OCI-LY1 (cell line): ENCODE results near the gene ASF1A.

Source experiments
- H2AFZ ChIP-seq: fragments of 200-600 bp; sonication (generic), shearing (Covaris generic); 2 replicates; pipeline ENCODE4 v1.6.0; 2014; ENCODE audit warnings: antibody characterized with exemption, mild to moderate bottlenecking, low read length
- H3F3A ChIP-seq: fragments of 200-600 bp; sonication (generic), shearing (Covaris generic); 2 replicates; pipeline ENCODE4 v1.6.0; 2014; ENCODE audit warnings: mild to moderate bottlenecking, antibody characterized with exemption, low read length, moderate library complexity; ENCODE audit not compliant: insufficient read depth
- H3K27ac ChIP-seq: fragments of 200-600 bp; sonication (generic); 2 replicates; pipeline ENCODE4 v1.5.1; 2014; ENCODE audit warnings: low read length, mixed run types, mild to moderate bottlenecking, low read depth; ENCODE audit not compliant: poor library complexity, severe bottlenecking
- H3K27me3 ChIP-seq: fragments of 200-600 bp; sonication (generic); 2 replicates; pipeline ENCODE4 v1.6.0; 2014; ENCODE audit warnings: antibody characterized with exemption, mild to moderate bottlenecking, low read length, moderate library complexity; ENCODE audit not compliant: insufficient read depth
- H3K36me3 ChIP-seq: fragments of 200-600 bp; sonication (generic); 2 replicates; pipeline ENCODE4 v1.6.1; 2014; ENCODE audit warnings: mild to moderate bottlenecking, antibody characterized with exemption, low read length, moderate library complexity, mixed read lengths; ENCODE audit not compliant: insufficient read depth
- H3K4me1 ChIP-seq: fragments of 200-600 bp; sonication (generic); 2 replicates; pipeline ENCODE4 v1.5.1; 2014; ENCODE audit warnings: mild to moderate bottlenecking, low read length, moderate library complexity; ENCODE audit not compliant: insufficient read depth, severe bottlenecking
- H3K4me2 ChIP-seq: fragments of 200-600 bp; sonication (generic), shearing (Covaris generic); 2 replicates; pipeline ENCODE4 v1.6.1; 2014; ENCODE audit warnings: low read length
- H3K4me3 ChIP-seq: fragments of 200-600 bp; sonication (generic); 2 replicates; pipeline ENCODE4 v1.5.1; 2014; ENCODE audit warnings: low read length, low read depth, mild to moderate bottlenecking, mixed read lengths; ENCODE audit not compliant: poor library complexity, severe bottlenecking
- H3K79me2 ChIP-seq: fragments of 200-600 bp; shearing (Covaris generic); 2 replicates; pipeline ENCODE4 v1.6.1; 2016; ENCODE audit warnings: mixed run types, low read length, mixed read lengths; ENCODE audit not compliant: insufficient read depth
- H3K9ac ChIP-seq: fragments of 200-600 bp; sonication (generic), shearing (Covaris generic); 2 replicates; pipeline ENCODE4 v1.6.1; 2014; ENCODE audit warnings: mild to moderate bottlenecking, low read length, mixed read lengths
- H3K9me2 ChIP-seq: fragments of 200-600 bp; sonication (generic), shearing (Covaris generic); 2 replicates; pipeline ENCODE4 v1.6.1; 2014; ENCODE audit warnings: low read depth, mild to moderate bottlenecking, low read length, mixed read lengths
- H3K9me3 ChIP-seq: fragments of 200-600 bp; shearing (Covaris generic); 2 replicates; pipeline ENCODE4 v1.6.1; 2014; ENCODE audit warnings: low read length, mixed read lengths
- H4K20me1 ChIP-seq: fragments of 200-600 bp; sonication (generic), shearing (Covaris generic); 2 replicates; pipeline ENCODE4 v1.6.0; 2016; ENCODE audit warnings: mild to moderate bottlenecking, low read length; ENCODE audit not compliant: insufficient read depth
- EZH2 ChIP-seq: fragments of 200-600 bp; sonication (generic), shearing (Covaris generic); IDR thresholded peaks from 2 replicates; pipeline ENCODE4 v1.8.0; 2017; ENCODE audit warnings: borderline replicate concordance, mixed run types, mild to moderate bottlenecking, antibody characterized with exemption, low read length, moderate library complexity, mixed read lengths
- TF ChIP-seq, protein P1 (sequence below): fragments of 200-600 bp; sonication (generic), shearing (Covaris generic); IDR thresholded peaks from 2 replicates; pipeline ENCODE4 v1.5.1; 2017; ENCODE audit warnings: mild to moderate bottlenecking, antibody characterized with exemption, low read length, moderate library complexity, mixed read lengths

Gene ASF1A

GRCh38 chr6:118939683-118940082, 45.7 kb downstream of the ASF1A start:
- Histone ChIP-seq H2AFZ (no peak overlapping the region), H3F3A (no peaks in the 10 kb centered on the region), H3K9ac (no peak overlapping the region), H3K27ac (no peak overlapping the region), H3K4me2 (no peak overlapping the region), H3K79me2 (no peaks in the 10 kb centered on the region), H3K9me3 (no peaks in the 10 kb centered on the region), H4K20me1 (no peaks in the 10 kb centered on the region), H3K36me3 (no peaks in the 10 kb centered on the region), H3K9me2 (no peaks in the 10 kb centered on the region), H3K4me3 (no peak overlapping the region), H3K4me1 (peaks cover 10% of the 10 kb centered on the region), H3K27me3 (no peaks in the 10 kb centered on the region)
- TF ChIP-seq, protein P1, sequence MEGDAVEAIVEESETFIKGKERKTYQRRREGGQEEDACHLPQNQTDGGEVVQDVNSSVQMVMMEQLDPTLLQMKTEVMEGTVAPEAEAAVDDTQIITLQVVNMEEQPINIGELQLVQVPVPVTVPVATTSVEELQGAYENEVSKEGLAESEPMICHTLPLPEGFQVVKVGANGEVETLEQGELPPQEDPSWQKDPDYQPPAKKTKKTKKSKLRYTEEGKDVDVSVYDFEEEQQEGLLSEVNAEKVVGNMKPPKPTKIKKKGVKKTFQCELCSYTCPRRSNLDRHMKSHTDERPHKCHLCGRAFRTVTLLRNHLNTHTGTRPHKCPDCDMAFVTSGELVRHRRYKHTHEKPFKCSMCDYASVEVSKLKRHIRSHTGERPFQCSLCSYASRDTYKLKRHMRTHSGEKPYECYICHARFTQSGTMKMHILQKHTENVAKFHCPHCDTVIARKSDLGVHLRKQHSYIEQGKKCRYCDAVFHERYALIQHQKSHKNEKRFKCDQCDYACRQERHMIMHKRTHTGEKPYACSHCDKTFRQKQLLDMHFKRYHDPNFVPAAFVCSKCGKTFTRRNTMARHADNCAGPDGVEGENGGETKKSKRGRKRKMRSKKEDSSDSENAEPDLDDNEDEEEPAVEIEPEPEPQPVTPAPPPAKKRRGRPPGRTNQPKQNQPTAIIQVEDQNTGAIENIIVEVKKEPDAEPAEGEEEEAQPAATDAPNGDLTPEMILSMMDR = no peak
- TF ChIP-seq EZH2 = no peak

- Histone ChIP-seq H3K36me3 (no peaks in the 10 kb centered on the region), H3K9me2 (no peaks in the 10 kb centered on the region), H3K4me3 (no peak overlapping the region), H3F3A (no peaks in the 10 kb centered on the region), H4K20me1 (no peaks in the 10 kb centered on the region), H3K27me3 (no peaks in the 10 kb centered on the region), H3K9me3 (0 out of 2 replicates have a peak, but pooled peaks cover 3% of the 10 kb centered on the region), H3K27ac (no peak overlapping the region), H3K9ac (no peak overlapping the region), H3K4me1 (peaks cover 4% of the 10 kb centered on the region), H2AFZ (no peak overlapping the region), H3K4me2 (no peak overlapping the region), H3K79me2 (no peaks in the 10 kb centered on the region)
- TF ChIP-seq, protein P1 = no peak
- no peak for TF ChIP-seq EZH2
Measured at GRCh38 chr6:118940770-118941169, 46.8 kb downstream of the ASF1A start.

DNA sequence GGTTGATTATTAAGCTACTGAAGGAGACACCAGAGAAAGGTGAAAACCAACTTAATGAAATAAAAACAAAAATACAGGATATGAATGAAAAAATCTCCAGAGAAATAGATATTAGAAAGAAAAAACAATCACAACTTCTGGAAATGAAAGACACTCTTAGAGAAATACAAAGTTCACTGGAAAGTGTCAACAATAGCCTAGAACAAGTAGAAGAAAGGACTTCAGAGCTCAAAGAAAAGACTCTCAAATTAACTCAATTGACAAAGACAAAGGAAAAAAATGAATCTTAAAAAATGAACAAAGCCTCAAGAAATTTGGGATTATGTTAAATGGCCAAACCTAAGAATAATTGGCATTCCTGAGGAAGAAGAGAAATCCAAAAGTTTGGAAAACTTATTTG, 51.3 kb downstream of the ASF1A start:
- Histone ChIP-seq H3K9me2 (no peaks in the 10 kb centered on the region), H3K27me3 (no peaks in the 10 kb centered on the region), H3K9me3 (0 out of 2 replicates have a peak, but pooled peaks cover 3% of the 10 kb centered on the region), H3K27ac (no peak overlapping the region), H3K36me3 (no peaks in the 10 kb centered on the region), H2AFZ (no peak overlapping the region), H3K4me1 (no peaks in the 10 kb centered on the region), H4K20me1 (no peaks in the 10 kb centered on the region), H3K79me2 (no peaks in the 10 kb centered on the region), H3K4me2 (no peak overlapping the region), H3K9ac (no peak overlapping the region), H3F3A (no peaks in the 10 kb centered on the region), H3K4me3 (no peak overlapping the region)
- no peak for TF ChIP-seq EZH2
- TF ChIP-seq, protein P1 = no peak
